Mammary epithelial cell (primary cell): Measurements from ENCODE around the gene CLIC3.

Experiments
- CTCF ChIP-seq, 2 donors: IDR thresholded peaks in 1 of 2; conservative IDR thresholded peaks in 1 of 2; 2 replicates each; pipeline ENCODE4 v1.5.1; 2011 to 2012; ENCODE audit warnings: inconsistent platforms in 2 of 2, low read length in 2 of 2, mild to moderate bottlenecking in 2 of 2, control low read depth in 1 of 2, low read depth in 1 of 2; ENCODE audit not compliant: insufficient read depth in 1 of 2; ENCODE audit errors: extremely low read depth in 1 of 2
- EZH2 ChIP-seq: IDR thresholded peaks from 2 replicates; pipeline ENCODE4 v1.6.1; 2012; ENCODE audit warnings: low read length, inconsistent platforms, borderline replicate concordance

- TF ChIP-seq CTCF (conservative IDR thresholded peaks at IDR 0.05 in 1 of 2, IDR thresholded peaks at IDR 0.05 in 1 of 2; ENCODE audit: extremely low read depth in 1 of 2, insufficient read depth in 1 of 2, low read depth in 1 of 2, low read length in 2 of 2) (no peak), EZH2 (no peak)
Observed at GRCh38 chr9:136958898-136959850, 37.2 kb downstream of the CLIC3 start.
